GM04504 (cell line): ENCODE data around the gene PPIC.

Experiments
- DNase-seq: peaks from one replicate; pipeline ENCODE4 v3.0.0-alpha.2; 2012; ENCODE audit warnings: low read depth

Gene PPIC

DNA sequence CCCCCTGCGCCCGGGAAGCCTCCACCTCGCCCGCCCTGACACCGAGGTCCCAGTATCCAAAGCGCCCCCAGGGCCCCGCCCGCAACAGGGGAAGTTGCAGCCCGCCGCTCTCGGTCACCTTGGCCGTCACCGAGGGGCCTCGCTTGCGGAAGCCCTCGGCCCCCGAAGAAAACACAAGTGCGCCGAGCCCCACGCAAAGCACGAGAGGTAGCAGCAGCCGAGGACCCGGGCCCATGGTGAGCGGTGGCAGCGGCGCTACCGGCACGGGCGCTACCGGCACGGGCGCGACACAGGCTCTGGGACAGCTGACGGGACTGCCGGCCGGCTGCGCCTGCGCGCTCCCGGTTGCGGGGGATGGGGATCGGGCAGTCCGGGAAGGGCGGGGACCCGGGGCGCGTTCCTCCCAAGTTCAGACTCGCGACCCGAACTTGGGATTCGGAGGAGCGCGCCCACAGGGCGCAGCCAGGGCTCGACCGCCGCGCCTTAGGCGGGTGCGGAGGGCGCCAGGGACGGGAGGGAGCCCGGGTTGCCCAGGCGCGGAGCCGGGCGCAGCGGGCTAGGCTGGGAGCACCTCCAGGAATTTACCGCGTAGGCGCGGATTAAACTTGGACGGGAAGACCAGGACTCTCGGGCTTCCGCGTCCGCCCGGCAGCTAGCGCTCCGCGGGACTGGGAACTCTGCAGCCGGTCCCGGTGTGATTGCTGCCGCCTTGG is at the start of gene PPIC:
TSS of gene PPIC (minus strand) at position 335 of the 713 bp plus-strand sequence. CDS start at position 235, 100 bp downstream.
- DNase-seq = peak; percentile 64

DNA sequence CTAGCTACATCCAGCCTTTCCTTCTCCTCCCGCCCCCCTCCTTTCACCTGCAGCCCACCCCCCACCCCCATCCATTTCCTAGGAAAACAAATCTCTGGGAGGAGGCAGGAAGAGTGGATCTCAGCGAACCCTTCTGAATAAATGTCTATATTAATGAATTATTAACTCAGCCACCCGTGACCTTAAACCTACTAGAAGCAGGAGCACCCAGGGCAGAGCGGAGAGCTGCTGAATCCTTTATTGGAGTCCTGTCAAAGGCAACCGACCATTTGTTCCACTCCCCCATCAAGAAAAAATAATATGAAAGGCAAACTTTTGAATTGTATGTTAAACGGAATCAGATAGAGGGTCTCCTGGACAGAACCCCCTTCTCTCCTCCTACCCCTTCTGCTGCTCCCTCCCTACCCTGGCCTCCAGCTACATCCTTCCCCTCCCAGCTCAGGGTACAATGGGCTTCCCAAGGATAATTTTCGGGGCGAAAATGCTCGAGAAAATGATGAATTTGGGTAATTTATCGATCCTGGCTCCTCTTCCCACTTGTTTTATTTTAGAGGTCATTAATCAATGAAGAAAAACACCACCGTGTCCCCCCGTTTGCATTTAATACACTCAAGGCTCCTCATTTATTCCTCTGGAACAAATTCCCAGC is 49.2 kb upstream of the PPIC start:
- no peak for DNase-seq

- DNase-seq = no peak
These were observed 48.4 kb upstream of the PPIC start for GRCh38 chr5:123084730-123085605.

DNA sequence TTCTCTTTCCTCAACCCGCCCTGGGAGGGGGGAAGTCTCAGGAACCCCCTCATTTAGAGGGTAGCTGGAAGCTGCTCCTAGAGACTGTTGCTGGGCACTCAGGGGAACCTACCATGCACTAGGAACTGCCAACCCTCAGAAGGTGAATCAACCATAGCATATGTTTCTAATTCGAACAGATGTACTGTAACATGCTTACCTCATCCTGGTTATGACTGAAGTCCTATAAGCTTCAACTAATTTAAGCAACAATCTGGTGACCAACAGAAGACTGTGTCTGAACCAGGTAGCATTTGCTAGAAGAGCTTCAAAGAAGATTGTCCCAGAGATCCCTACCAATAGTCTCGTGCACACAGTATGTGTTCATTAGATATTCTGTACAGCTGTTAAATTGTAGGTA is 46.8 kb upstream of the PPIC start:
- DNase-seq = no peak

DNA sequence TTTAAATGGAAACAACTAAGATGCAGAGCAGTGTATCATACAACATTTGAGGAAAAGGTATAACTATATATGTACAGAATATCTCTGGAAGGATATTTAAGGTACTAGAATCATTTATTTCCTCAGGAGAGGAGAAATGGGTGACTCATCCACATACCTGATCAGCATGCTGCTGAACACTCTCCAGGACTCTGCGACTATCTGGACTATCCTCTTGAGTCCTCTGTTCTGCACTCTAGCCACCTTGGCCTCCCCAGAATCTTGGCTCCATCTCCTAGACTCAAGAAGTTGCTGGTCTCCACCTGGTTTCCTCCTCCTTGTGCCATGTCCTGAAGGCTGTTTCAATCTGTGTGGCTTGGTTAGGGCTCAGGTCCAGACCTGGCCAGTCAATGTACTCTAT is 43.7 kb upstream of the PPIC start:
- no peak for DNase-seq

- DNase-seq = no peak
These were observed 39.1 kb upstream of the PPIC start for GRCh38 chr5:123075521-123076163.

GRCh38 chr5:123068368-123068938 is 31.9 kb upstream of the PPIC start:
- no peak for DNase-seq

DNA sequence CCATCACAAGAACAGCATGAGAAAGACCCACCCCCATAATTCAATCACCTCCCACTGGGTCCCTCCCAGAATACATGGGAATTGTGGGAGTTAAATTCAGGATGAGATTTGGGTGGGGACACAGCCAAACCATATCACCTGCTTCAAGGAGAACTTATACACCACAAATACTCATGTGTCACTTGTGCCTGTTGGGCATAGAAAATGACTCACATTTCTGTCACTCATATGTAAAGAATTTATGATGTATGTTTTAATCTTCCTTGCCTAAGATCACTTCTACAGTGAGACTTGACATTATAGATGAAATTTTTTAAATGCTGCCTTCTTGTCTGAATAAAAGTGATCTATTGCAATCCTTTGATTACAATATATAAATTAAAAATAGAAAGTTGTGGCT is 29.5 kb upstream of the PPIC start:
- no peak for DNase-seq

- no peak for DNase-seq
These were observed 22.9 kb upstream of the PPIC start for GRCh38 chr5:123059455-123059854.

DNA sequence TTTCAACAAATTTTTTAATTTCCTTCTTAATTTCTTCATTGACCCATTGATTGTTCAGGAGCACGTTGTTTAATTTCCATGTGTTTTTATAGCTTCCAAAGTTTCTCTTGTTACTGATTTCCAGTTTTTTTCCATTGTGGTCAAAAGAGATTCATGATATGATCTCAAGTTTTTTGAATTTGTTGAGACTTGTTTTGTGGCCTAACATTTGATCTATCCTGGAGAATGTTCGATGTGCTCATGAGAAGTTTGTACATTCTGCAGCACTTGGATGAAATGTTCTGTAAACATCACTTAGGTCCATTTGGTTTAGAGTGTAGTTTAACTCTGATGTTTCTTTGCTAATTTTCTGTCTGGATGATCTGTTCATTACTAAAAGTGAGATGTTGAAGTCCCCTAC is 14.7 kb upstream of the PPIC start:
- DNase-seq = no peak

- DNase-seq = no peak
These were observed 11.2 kb upstream of the PPIC start for GRCh38 chr5:123047706-123048105.

- no peak for DNase-seq
These were observed 9.7 kb upstream of the PPIC start for GRCh38 chr5:123046222-123046621.

GRCh38 chr5:123044926-123045617 is 8.5 kb upstream of the PPIC start:
- DNase-seq = no peak

DNA sequence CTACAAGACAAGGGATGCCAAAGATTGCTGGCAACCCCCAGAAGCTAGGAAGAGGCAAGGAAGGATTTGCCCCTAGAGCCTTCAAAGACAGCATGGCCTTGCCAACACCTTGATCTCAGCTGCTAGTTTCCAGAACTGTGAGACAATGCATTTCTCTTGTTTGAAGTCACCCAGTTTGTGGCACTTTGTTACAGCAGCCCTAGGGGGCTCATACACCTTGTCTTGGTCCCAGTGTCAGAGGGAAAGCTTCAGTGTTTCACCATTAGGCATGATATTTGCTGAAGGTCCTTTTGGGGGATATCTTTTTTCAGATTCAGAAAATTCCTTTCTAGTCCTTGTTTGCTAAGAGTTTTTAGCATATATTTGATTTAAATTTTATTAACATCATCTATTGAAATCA is 3.1 kb upstream of the PPIC start:
- no peak for DNase-seq

- DNase-seq = no peak
These were observed 536 bp upstream of the PPIC start for GRCh38 chr5:123037104-123037418.

DNA sequence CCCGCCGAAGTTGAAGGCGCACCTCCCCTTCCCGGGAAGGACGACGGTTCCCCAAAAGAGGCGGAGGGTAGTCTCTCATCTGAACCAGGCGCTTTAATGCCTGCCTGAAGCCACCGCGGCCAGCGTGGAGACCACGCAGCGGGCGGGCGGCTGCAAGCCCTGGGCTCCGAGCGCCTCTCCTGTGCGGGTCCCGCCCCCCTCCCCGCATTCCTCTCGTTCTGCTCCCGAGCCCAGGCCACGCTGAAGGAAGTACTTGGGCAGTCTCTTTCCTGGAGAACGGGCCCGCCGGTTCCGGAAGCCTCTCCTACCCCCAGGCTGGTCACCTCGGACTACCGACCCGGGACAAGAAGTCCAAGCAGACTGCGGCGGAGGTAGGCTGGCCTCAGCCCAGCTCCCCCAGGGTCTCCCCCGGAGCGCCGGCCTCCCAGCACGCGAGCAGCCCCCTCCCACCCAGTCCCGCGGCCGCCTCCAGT is 571 bp downstream of the PPIC start:
- DNase-seq = peak; percentile 16

DNA sequence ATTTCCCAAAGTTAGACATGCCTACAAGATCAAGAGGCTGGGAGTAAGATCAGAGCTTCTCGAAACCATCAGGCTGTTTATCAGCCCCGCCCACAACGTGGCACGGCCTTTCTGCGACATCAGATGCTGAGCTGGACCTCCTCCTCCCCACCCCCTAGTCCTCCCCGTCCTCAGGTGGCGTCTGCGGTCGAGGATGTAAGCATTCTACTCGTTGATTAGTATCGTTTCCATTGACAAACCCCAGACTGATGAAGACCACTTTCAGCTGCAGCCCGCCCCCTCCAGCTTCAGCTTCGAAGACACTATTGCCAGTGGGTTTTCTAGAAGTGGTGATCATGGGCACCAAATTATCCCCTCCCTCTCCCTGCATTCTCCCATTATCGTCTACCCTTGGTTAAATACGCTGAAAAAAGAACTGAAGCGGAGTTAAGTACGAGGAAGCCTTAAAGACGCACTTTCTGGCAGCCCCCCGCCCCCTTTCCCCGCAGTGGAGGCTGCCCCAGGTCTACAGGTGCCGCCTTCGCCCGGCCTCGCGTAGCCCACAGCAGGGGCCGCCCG is 1.1 kb downstream of the PPIC start:
- DNase-seq = peak; percentile 7

DNA sequence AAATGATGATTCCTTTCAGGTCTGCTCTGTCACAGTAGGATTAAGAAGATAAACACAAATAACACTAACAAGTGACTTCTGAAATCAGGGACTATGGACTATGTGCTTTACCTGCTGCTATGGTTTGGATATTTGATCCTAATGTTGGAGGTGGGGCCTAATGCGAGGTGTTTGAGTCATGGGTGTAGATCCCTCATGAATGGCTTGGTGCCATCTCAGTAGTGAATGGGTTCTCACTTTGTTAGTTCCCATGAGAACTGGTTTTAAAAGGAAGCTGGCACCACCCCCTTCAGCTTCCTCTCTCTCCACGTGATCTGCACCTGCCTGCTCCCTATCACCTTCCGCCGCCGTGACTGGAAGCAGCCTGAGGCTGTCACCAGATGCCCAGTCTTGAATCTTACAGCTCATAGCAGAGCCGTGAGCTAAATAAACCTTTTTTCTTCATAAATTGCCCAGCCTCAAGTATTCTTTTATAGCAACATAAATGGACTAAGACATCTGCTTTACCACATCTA is 3.3 kb downstream of the PPIC start:
- DNase-seq = no peak

DNA sequence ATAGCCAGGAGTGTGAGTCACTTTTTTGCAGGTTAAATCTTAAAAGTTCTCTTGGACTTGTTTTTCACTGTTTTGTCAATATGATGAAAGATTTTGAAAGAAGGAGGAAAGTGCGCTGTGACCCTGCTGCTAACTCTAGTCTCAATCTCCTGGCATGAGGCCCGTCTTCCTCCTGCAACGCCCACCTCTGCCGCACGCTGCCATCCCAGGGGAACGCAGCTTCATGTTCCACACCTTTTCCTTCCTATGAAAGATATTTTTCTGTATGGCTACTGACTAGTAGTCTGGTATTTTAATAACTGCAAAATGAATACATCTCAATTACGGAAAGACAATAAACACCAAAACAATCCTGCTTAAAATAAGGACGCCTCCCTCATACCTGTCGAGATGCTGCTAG is 8.3 kb downstream of the PPIC start:
- no peak for DNase-seq

DNA sequence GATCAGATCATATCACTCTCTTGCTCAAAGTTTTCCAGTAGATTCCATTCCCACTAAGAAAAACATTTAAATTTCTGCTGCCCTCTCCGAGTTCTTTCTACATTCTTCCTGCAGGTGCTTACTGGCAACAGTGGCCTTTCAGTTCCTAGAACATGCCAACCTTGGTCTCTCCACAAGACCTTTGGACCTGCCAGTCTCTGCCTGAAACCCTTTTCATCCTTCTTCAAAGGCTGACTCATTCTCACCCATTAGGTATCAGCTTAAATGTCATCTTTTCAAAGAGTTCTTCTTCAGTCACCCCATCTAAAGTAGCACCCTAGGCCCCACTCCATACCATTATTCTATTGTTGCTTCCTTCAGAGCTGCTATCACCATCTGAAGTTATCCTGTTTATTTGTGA is 21.8 kb downstream of the PPIC start:
- no peak for DNase-seq

GRCh38 chr5:123012321-123012720 is 24.2 kb downstream of the PPIC start:
- peak; percentile 19 for DNase-seq
